Testis (tissue), 3 donors: ENCODE measurements around the gene CCL18. TPM values are rescaled to one million over a fixed set of nuclear protein-coding genes. Genes with fewer than 3 reads are reported as not detected.
"Not testable (repeated sequence)": the region's sequence is repeated elsewhere in the genome, so short reads cannot be mapped to it uniquely, and the experiment has no call there.

Experiments used
- DNase-seq: peaks from one replicate; pipeline ENCODE4 v3.0.0-alpha.2; 2019
- H3K27ac ChIP-seq, 2 donors: fragments of 200-600 bp; sonication (generic); one replicate each; pipeline ENCODE4 v1.5.1; 2019
- H3K27me3 ChIP-seq: fragments of 200-600 bp; sonication (generic); one replicate; pipeline ENCODE4 v1.5.1; 2019
- H3K36me3 ChIP-seq: fragments of 200-600 bp; sonication (generic); one replicate; pipeline ENCODE4 v1.5.1; 2017; ENCODE audit warnings: low read depth; ENCODE audit errors: missing control alignments
- H3K4me1 ChIP-seq: fragments of 200-600 bp; sonication (generic); one replicate; pipeline ENCODE4 v1.5.1; 2019
- H3K4me3 ChIP-seq, 2 donors: fragments of 200-600 bp; sonication (generic); one replicate each; pipeline ENCODE4 v1.5.1; 2017 to 2019
- H3K9me3 ChIP-seq: fragments of 200-600 bp; sonication (generic); one replicate; pipeline ENCODE4 v1.5.1; 2017
- POLR2A ChIP-seq: fragments of 450-650 bp; IDR thresholded peaks from one replicate; pipeline ENCODE4 v1.6.1; 2017; ENCODE audit warnings: antibody characterized with exemption, mild to moderate bottlenecking, moderate library complexity
- WGBS, 2 donors: methylation state at CpG; one replicate each; pipeline ENCODE4 v1.1.5; 2018; 5-methylcytosine and 5-hydroxymethylcytosine counted together
- intact Hi-C: fragments of 100-400 bp; cut with DNase I; formaldehyde crosslinking; loops from one replicate; pipeline ENCODE4 v1.15.1; 2023; ENCODE audit warnings: low total_unique reads
- polyA plus RNA-seq: library from polyadenylated mRNA; stranded (reverse); fragments of 350-450 nt; fragmentation: Illumina TruSeq; extraction: RNeasy Lipid Tissue Mini Kit (QIAGEN cat#74804); gene quantifications from one replicate; pipeline ENCODE4 v1.2.3, GENCODE V29; 2014; ENCODE audit warnings: low read depth, low replicate concordance; ENCODE audit not compliant: insufficient read depth
- total RNA-seq, 2 donors: library from RNA; depleted of rRNA; stranded (reverse); fragments of >200 nt; gene quantifications; one replicate each; pipeline ENCODE4 v1.2.3, GENCODE V29; 2016
- TF ChIP-seq, protein P1 (sequence below), 3 experiments: fragments of 450-650 bp in 2 of 3; fragments of 200-600 bp in 1 of 3; sonication (generic) in 1 of 3; IDR thresholded peaks; one replicate each; pipeline ENCODE4 v1.5.1; 2016 to 2019; ENCODE audit warnings: antibody characterized with exemption in 3 of 3, mild to moderate bottlenecking in 2 of 3, moderate library complexity in 1 of 3

The CCL18 gene
- total and polyA plus RNA-seq, 3 donors from 2014 or later = 0.99 to 6.8 (median 3.0) TPM

DNA sequence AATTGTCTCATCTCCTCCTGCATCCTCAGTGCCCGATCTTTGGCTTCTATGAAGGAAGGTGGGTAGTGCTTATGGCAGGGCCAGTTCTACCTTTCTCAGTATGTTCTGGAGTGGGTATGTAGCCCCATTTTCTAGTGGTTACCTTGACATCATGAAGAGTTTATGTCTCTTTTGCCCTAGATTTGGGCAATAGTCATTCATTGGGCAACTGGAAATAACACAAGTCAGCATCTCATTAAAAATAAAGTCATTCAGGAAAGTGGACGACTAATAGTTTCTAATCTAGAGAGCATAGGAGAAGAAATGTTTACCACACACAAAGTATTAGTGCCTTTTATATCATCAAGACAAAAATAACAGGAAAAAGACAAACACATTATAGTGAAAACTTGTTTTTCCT, 19.6 kb downstream of the CCL18 start:
- H3K27me3 ChIP-seq, H3K4me1 ChIP-seq, H3K4me3 ChIP-seq, DNase-seq, H3K9me3 ChIP-seq, H3K36me3 ChIP-seq, H3K27ac ChIP-seq, intact Hi-C loops: not testable (repeated sequence)
- 78 to 97% methylated on average over 2 of the region's 2 CpGs for WGBS, 2 donors

DNA sequence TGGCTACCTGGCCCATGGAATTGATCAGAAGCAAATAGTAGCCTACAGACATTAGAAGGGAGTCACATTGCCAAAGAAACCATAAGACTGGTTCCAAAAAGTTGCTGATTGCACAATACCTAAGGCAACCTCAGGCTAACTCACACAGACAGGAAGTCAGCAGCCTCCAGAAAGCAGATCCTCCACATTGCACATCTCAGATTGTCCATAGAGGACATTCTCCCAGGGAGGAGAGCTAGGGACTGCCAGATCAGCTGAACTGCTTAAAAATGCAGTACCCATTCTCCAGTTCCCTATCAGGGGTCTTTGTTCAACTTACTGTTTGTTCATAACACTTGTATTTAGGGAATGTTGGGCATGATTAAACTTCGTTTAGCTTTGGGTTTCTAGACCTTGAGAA, 21.7 kb downstream of the CCL18 start:
- no peak overlapping the region for H3K4me3 ChIP-seq
- no peaks in the 10 kb centered on the region for H3K27me3 ChIP-seq
- TF ChIP-seq, protein P1, sequence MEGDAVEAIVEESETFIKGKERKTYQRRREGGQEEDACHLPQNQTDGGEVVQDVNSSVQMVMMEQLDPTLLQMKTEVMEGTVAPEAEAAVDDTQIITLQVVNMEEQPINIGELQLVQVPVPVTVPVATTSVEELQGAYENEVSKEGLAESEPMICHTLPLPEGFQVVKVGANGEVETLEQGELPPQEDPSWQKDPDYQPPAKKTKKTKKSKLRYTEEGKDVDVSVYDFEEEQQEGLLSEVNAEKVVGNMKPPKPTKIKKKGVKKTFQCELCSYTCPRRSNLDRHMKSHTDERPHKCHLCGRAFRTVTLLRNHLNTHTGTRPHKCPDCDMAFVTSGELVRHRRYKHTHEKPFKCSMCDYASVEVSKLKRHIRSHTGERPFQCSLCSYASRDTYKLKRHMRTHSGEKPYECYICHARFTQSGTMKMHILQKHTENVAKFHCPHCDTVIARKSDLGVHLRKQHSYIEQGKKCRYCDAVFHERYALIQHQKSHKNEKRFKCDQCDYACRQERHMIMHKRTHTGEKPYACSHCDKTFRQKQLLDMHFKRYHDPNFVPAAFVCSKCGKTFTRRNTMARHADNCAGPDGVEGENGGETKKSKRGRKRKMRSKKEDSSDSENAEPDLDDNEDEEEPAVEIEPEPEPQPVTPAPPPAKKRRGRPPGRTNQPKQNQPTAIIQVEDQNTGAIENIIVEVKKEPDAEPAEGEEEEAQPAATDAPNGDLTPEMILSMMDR (IDR thresholded peaks at IDR 0.05) = no peak
- no peak for TF ChIP-seq POLR2A
- no peak for DNase-seq
- H3K9me3 ChIP-seq = no peaks in the 10 kb centered on the region
- intact Hi-C loops = no loop called here
- no peak overlapping the region for H3K27ac ChIP-seq
- WGBS, 2 donors = 32 to 47% methylated on average over 1 of the region's 1 CpG
- no peaks in the 10 kb centered on the region for H3K4me1 ChIP-seq
- H3K36me3 ChIP-seq = no peaks in the 10 kb centered on the region

DNA sequence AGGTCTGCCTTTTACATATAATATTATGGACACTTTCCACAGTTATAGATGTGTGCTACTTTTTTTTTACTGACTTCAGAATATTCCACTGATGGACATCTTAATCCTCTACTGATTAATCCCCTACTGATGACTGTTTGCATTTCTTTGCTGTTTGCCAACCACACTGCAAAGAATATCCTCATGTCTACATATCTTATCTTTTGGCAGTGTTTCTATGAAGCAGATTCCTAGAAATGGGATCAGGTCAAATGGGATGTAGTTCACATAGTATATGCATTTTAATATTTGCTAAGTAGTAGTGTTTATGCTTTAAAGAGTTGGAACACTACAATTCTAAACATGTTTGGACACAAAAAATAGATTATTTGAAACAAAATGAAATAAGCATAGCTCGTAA, 22.7 kb downstream of the CCL18 start:
- TF ChIP-seq, protein P1 (IDR thresholded peaks at IDR 0.05) = no peak
- no peak for TF ChIP-seq POLR2A
- Histone ChIP-seq H3K27ac (no peak overlapping the region), H3K36me3 (no peaks in the 10 kb centered on the region), H3K4me1 (no peaks in the 10 kb centered on the region), H3K4me3 (no peak overlapping the region), H3K9me3 (no peaks in the 10 kb centered on the region), H3K27me3 (no peaks in the 10 kb centered on the region)
- intact Hi-C loops = no loop called here
- WGBS, 2 donors = 86 to 88% methylated on average over 1 of the region's 1 CpG
- DNase-seq = no peak

DNA sequence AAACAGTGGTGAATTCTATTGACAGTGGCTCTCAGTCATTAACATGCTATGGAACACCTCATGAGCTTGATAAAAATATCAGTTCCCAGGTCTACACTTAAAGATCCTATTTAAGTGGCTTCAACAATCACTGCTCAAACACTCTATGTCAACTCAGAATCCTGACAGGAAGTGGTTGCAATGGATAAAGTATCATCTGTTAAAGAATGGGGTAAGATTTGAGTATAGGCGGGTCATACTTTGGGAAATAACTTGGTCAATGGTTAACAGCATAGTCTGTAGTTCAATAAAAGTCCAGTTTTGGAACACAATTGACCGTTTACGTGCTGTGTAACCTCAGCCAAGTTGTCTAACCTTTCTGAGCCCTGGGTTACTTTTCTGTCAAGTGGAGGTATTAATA, 23.4 kb downstream of the CCL18 start:
- DNase-seq, H3K36me3 ChIP-seq, H3K27me3 ChIP-seq, H3K4me1 ChIP-seq, intact Hi-C loops, H3K27ac ChIP-seq, H3K9me3 ChIP-seq, H3K4me3 ChIP-seq: not testable (repeated sequence)
- WGBS, 2 donors = 88% methylated on average over 1 of the region's 3 CpGs; no CpG with 5 or more reads in 1 of the 2 donors

DNA sequence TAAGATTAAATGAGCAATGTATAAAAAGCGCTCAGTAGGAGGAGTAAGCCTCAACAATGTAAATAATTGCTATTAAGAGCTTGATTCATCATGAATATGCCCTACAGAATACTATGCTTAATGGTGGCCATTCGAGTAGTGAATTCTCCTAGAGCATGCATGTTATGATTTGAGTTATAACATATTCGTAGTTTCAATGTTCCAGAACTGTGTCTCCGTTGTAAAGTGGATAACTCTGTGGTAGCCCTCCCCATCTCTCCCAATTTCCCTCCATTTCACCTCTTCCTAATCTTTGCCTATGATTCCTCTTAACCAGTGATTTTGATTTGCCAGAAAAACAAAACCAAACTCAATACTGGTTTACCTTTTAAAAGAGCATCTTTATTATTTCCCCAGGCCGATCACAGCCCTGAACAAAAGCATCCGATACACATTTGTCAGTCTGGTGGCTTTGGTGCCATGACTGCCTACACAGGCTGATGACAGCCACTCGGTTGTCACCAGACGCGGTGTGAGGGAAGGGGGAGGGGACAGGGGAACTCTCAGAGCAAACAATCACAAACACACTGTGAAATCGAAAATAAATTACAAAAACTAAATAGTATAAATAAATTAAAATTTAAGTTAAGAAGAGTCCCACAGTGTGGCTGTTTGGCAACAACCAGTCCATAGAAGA, 24.0 kb downstream of the CCL18 start:
- H3K4me1 ChIP-seq, intact Hi-C loops, H3K27me3 ChIP-seq, H3K27ac ChIP-seq, DNase-seq, H3K4me3 ChIP-seq, H3K36me3 ChIP-seq, H3K9me3 ChIP-seq: not testable (repeated sequence)
- 80 to 81% methylated on average over 10 of the region's 10 CpGs for WGBS, 2 donors

DNA sequence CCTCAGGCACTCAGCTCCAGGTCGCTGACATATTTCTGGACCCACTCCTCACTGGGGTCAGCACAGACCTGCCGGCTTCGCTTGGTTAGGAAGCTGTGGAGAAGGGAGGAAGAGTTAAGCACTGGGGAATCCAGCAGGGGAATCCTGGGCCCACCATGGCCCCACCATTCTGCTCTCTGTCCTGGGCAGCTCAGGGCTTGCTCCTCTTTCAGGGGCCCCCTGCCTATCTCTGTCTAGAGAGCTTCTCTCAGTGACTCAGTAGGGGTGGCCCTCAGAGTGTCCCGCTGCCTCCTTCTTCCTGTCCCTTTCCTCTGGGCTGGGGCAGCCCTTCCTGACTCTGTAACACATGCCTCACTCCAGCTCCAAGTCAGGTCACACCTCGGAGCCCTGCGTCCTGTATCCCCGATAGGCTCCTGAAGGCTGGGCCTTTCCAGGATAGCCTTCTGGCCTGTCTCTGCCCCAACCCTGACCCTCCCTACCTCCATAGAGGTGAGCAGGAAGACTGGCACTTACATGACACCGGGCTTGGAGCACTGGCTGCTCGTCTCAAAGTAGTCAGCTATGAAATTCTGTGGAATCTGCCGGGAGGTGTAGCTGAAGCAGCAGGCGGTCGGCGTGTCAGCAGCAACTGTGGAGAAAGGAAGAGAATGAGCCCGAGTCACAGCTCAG, 24.7 kb downstream of the CCL18 start:
- Histone ChIP-seq H3K4me3 (no peak overlapping the region), H3K9me3 (no peaks in the 10 kb centered on the region), H3K27ac (no peak overlapping the region), H3K4me1 (no peaks in the 10 kb centered on the region), H3K27me3 (no peaks in the 10 kb centered on the region), H3K36me3 (no peaks in the 10 kb centered on the region)
- TF ChIP-seq, protein P1 (IDR thresholded peaks at IDR 0.05) = no peak
- TF ChIP-seq POLR2A = no peak
- no peak for DNase-seq
- 75 to 78% methylated on average over 11 to 14 of the region's 14 CpGs for WGBS, 2 donors
- intact Hi-C loops = no loop called here
